Activated naive CD8-positive, alpha-beta T cell treated with anti-CD3 and anti-CD28 coated beads, Interleukin-2, amount 50 U/mL, for 24 hours (primary cell): Measurements from ENCODE around the gene NEURL1B.

Experiments used
- ATAC-seq: fragments of 150-1000 bp; cut with Tn5 transposase; one replicate; pipeline ENCODE4 v1.10.0; 2021
- DNase-seq: peaks from one replicate; pipeline ENCODE4 v3.0.0; 2021
- H3K27ac Mint-ChIP-seq: one replicate; pipeline ENCODE4 v1.8.0; 2021; ENCODE audit warnings: mild to moderate bottlenecking, mixed read lengths
- H3K27me3 Mint-ChIP-seq: one replicate; pipeline ENCODE4 v1.8.0; 2021; ENCODE audit warnings: mixed read lengths
- H3K36me3 Mint-ChIP-seq: one replicate; pipeline ENCODE4 v1.8.0; 2021; ENCODE audit warnings: low read depth, mixed read lengths
- H3K4me1 Mint-ChIP-seq: one replicate; pipeline ENCODE4 v1.8.0; 2021; ENCODE audit warnings: mixed read lengths
- H3K4me3 Mint-ChIP-seq: one replicate; pipeline ENCODE4 v1.8.0; 2021; ENCODE audit warnings: mild to moderate bottlenecking, moderate library complexity, mixed read lengths
- H3K9me3 Mint-ChIP-seq: one replicate; pipeline ENCODE4 v1.8.0; 2021; ENCODE audit warnings: mixed read lengths

NEURL1B gene

GRCh38 chr5:172721455-172722326, 80.6 kb downstream of the NEURL1B start:
- no peaks in the 10 kb centered on the region for H3K36me3 Mint-ChIP-seq
- peaks cover 15% of the 10 kb centered on the region for H3K4me1 Mint-ChIP-seq
- peaks cover 3% of the 10 kb centered on the region for H3K27me3 Mint-ChIP-seq
- no peaks in the 10 kb centered on the region for H3K9me3 Mint-ChIP-seq
- ATAC-seq (peak; percentile 31), DNase-seq (no peak)
- H3K27ac Mint-ChIP-seq = peak overlapping the region; percentile 46
- peak overlapping the region; percentile 13 for H3K4me3 Mint-ChIP-seq

GRCh38 chr5:172722327-172722815, 81.3 kb downstream of the NEURL1B start:
- Mint-ChIP-seq H3K4me1 (peaks cover 15% of the 10 kb centered on the region), H3K4me3 (no peak overlapping the region), H3K36me3 (no peaks in the 10 kb centered on the region), H3K9me3 (no peaks in the 10 kb centered on the region), H3K27me3 (no peaks in the 10 kb centered on the region), H3K27ac (peak overlapping the region; percentile 46)
- ATAC-seq (peak; percentile 68), DNase-seq (no peak)

- H3K4me3 Mint-ChIP-seq = no peak overlapping the region
- DNase-seq (no peak), ATAC-seq (no peak)
- no peak overlapping the region for H3K27ac Mint-ChIP-seq
- H3K4me1 Mint-ChIP-seq = peaks cover 15% of the 10 kb centered on the region
- no peaks in the 10 kb centered on the region for H3K36me3 Mint-ChIP-seq
- no peaks in the 10 kb centered on the region for H3K9me3 Mint-ChIP-seq
- no peaks in the 10 kb centered on the region for H3K27me3 Mint-ChIP-seq
Measured at GRCh38 chr5:172723508-172723907, 82.4 kb downstream of the NEURL1B start.

- H3K4me1 Mint-ChIP-seq = peaks cover 15% of the 10 kb centered on the region
- no peak for DNase-seq
- no peak overlapping the region for H3K27ac Mint-ChIP-seq
- H3K36me3 Mint-ChIP-seq = no peaks in the 10 kb centered on the region
- no peak overlapping the region for H3K4me3 Mint-ChIP-seq
- H3K27me3 Mint-ChIP-seq = no peaks in the 10 kb centered on the region
- no peak for ATAC-seq
- no peaks in the 10 kb centered on the region for H3K9me3 Mint-ChIP-seq
Measured at GRCh38 chr5:172724242-172725183, 83.5 kb downstream of the NEURL1B start.

- Mint-ChIP-seq H3K27ac (no peak overlapping the region), H3K4me3 (no peak overlapping the region), H3K9me3 (no peaks in the 10 kb centered on the region), H3K36me3 (no peaks in the 10 kb centered on the region), H3K4me1 (peaks cover 15% of the 10 kb centered on the region), H3K27me3 (no peaks in the 10 kb centered on the region)
- DNase-seq (no peak), ATAC-seq (no peak)
Measured at GRCh38 chr5:172725273-172725672, 84.2 kb downstream of the NEURL1B start.

- H3K4me3 Mint-ChIP-seq = no peak overlapping the region
- no peaks in the 10 kb centered on the region for H3K36me3 Mint-ChIP-seq
- DNase-seq (no peak), ATAC-seq (no peak)
- no peaks in the 10 kb centered on the region for H3K27me3 Mint-ChIP-seq
- peaks cover 15% of the 10 kb centered on the region for H3K4me1 Mint-ChIP-seq
- H3K9me3 Mint-ChIP-seq = no peaks in the 10 kb centered on the region
- no peak overlapping the region for H3K27ac Mint-ChIP-seq
Measured at GRCh38 chr5:172725785-172726184, 84.7 kb downstream of the NEURL1B start.

- peaks cover 9% of the 10 kb centered on the region for H3K4me1 Mint-ChIP-seq
- no peaks in the 10 kb centered on the region for H3K36me3 Mint-ChIP-seq
- H3K27ac Mint-ChIP-seq = no peak overlapping the region
- H3K27me3 Mint-ChIP-seq = no peaks in the 10 kb centered on the region
- DNase-seq (no peak), ATAC-seq (no peak)
- H3K9me3 Mint-ChIP-seq = no peaks in the 10 kb centered on the region
- H3K4me3 Mint-ChIP-seq = no peak overlapping the region
Measured at GRCh38 chr5:172726966-172727365, 85.9 kb downstream of the NEURL1B start.

GRCh38 chr5:172727551-172727950, 86.5 kb downstream of the NEURL1B start:
- H3K9me3 Mint-ChIP-seq = no peaks in the 10 kb centered on the region
- no peaks in the 10 kb centered on the region for H3K36me3 Mint-ChIP-seq
- no peak overlapping the region for H3K4me3 Mint-ChIP-seq
- ATAC-seq (no peak), DNase-seq (no peak)
- no peaks in the 10 kb centered on the region for H3K27me3 Mint-ChIP-seq
- H3K4me1 Mint-ChIP-seq = peaks cover 4% of the 10 kb centered on the region
- no peak overlapping the region for H3K27ac Mint-ChIP-seq

GRCh38 chr5:172728481-172729241, 87.6 kb downstream of the NEURL1B start:
- Mint-ChIP-seq H3K9me3 (no peaks in the 10 kb centered on the region), H3K27me3 (no peaks in the 10 kb centered on the region), H3K4me1 (no peaks in the 10 kb centered on the region), H3K4me3 (no peak overlapping the region), H3K27ac (no peak overlapping the region), H3K36me3 (no peaks in the 10 kb centered on the region)
- no peak for ATAC-seq
- no peak for DNase-seq

- no peaks in the 10 kb centered on the region for H3K4me1 Mint-ChIP-seq
Measured at GRCh38 chr5:172729588-172729987, 88.5 kb downstream of the NEURL1B start.

GRCh38 chr5:172730222-172730621, 89.2 kb downstream of the NEURL1B start:
- no peaks in the 10 kb centered on the region for H3K36me3 Mint-ChIP-seq
- H3K4me1 Mint-ChIP-seq = no peaks in the 10 kb centered on the region
- DNase-seq (no peak), ATAC-seq (no peak)
- no peaks in the 10 kb centered on the region for H3K27me3 Mint-ChIP-seq
- no peak overlapping the region for H3K4me3 Mint-ChIP-seq
- H3K9me3 Mint-ChIP-seq = no peaks in the 10 kb centered on the region
- no peak overlapping the region for H3K27ac Mint-ChIP-seq

More at GRCh38 chr5:172729588-172729987, 88.5 kb downstream of the NEURL1B start:
- DNase-seq (no peak), ATAC-seq (no peak)
- Mint-ChIP-seq H3K27ac (no peak overlapping the region), H3K36me3 (no peaks in the 10 kb centered on the region), H3K9me3 (no peaks in the 10 kb centered on the region), H3K27me3 (no peaks in the 10 kb centered on the region), H3K4me3 (no peak overlapping the region)

GRCh38 chr5:172730981-172731679, 90.1 kb downstream of the NEURL1B start:
- no peak overlapping the region for H3K27ac Mint-ChIP-seq
- DNase-seq = no peak

GRCh38 chr5:172731680-172732074, 90.6 kb downstream of the NEURL1B start:
- H3K36me3 Mint-ChIP-seq = no peaks in the 10 kb centered on the region
- no peak overlapping the region for H3K4me3 Mint-ChIP-seq
- no peaks in the 10 kb centered on the region for H3K9me3 Mint-ChIP-seq
- ATAC-seq = no peak
- DNase-seq = no peak
- no peaks in the 10 kb centered on the region for H3K4me1 Mint-ChIP-seq
- H3K27me3 Mint-ChIP-seq = no peaks in the 10 kb centered on the region
- no peak overlapping the region for H3K27ac Mint-ChIP-seq

More at GRCh38 chr5:172730981-172731679, 90.1 kb downstream of the NEURL1B start:
- no peaks in the 10 kb centered on the region for H3K4me1 Mint-ChIP-seq
- ATAC-seq = no peak
- no peaks in the 10 kb centered on the region for H3K9me3 Mint-ChIP-seq
- no peaks in the 10 kb centered on the region for H3K36me3 Mint-ChIP-seq
- no peak overlapping the region for H3K4me3 Mint-ChIP-seq
- no peaks in the 10 kb centered on the region for H3K27me3 Mint-ChIP-seq
